Measurements from ENCODE around the gene PEX26. TPM values are rescaled to one million over a fixed set of nuclear protein-coding genes. Genes with fewer than 3 reads are reported as not detected.
"Not testable (repeated sequence)": the region's sequence is repeated elsewhere in the genome, so short reads cannot be mapped to it uniquely, and the experiment has no call there.

PEX26 gene
- total RNA-seq, 1 donor from 2014 or later, result 20.5 TPM

GRCh38 chr22:18067548-18068341 is 10.0 kb upstream of the PEX26 start:
- intact Hi-C loops (cut with micrococcal nuclease), result no loop called here
- Histone ChIP-seq H3K36me3 (no peaks in the 10 kb centered on the region), H3K4me3 (peak overlapping the region; percentile 45), H3K4me1 (peaks cover 22% of the 10 kb centered on the region), H3K27ac (replicated peaks) (peak overlapping the region; percentile 86), H3K27me3 (ENCODE audit: low read depth) (peaks cover 6% of the 10 kb centered on the region), H3K9me3 (replicated peaks) (no peaks in the 10 kb centered on the region)
- DNase-seq, result no peak
- no peak for TF ChIP-seq CTCF (IDR thresholded peaks at IDR 0.05; ENCODE audit: borderline replicate concordance)

- intact Hi-C loops (cut with micrococcal nuclease), result no loop called here
- TF ChIP-seq CTCF (IDR thresholded peaks at IDR 0.05; ENCODE audit: borderline replicate concordance), result no peak
- no peak for DNase-seq
- Histone ChIP-seq H3K36me3 (no peaks in the 10 kb centered on the region), H3K27ac (replicated peaks) (peak overlapping the region; percentile 86), H3K4me3 (peak overlapping the region; percentile 45), H3K9me3 (replicated peaks) (no peaks in the 10 kb centered on the region), H3K4me1 (peaks cover 22% of the 10 kb centered on the region), H3K27me3 (ENCODE audit: low read depth) (peaks cover 6% of the 10 kb centered on the region)
These were observed 9.3 kb upstream of the PEX26 start for GRCh38 chr22:18068381-18068988.

- TF ChIP-seq CTCF (IDR thresholded peaks at IDR 0.05; ENCODE audit: borderline replicate concordance), result no peak
- Histone ChIP-seq H3K9me3 (replicated peaks) (no peaks in the 10 kb centered on the region), H3K4me3 (no peak overlapping the region), H3K27ac (replicated peaks) (peak overlapping the region; percentile 86), H3K27me3 (ENCODE audit: low read depth) (peaks cover 6% of the 10 kb centered on the region), H3K36me3 (no peaks in the 10 kb centered on the region), H3K4me1 (peaks cover 22% of the 10 kb centered on the region)
- no peak for DNase-seq
- intact Hi-C loops (cut with micrococcal nuclease), result no loop called here
These were observed 8.7 kb upstream of the PEX26 start for GRCh38 chr22:18069041-18069440.

GRCh38 chr22:18070041-18070440 is 7.7 kb upstream of the PEX26 start:
- no peaks in the 10 kb centered on the region for H3K36me3 ChIP-seq
- TF ChIP-seq CTCF (IDR thresholded peaks at IDR 0.05; ENCODE audit: borderline replicate concordance), result no peak
- peaks cover 22% of the 10 kb centered on the region for H3K4me1 ChIP-seq
- no peak for DNase-seq
- intact Hi-C loops (cut with micrococcal nuclease), result no loop called here
- H3K27ac ChIP-seq (replicated peaks), result no peak overlapping the region
- H3K4me3 ChIP-seq, result no peak overlapping the region
- peaks cover 6% of the 10 kb centered on the region for H3K27me3 ChIP-seq (ENCODE audit: low read depth)
- H3K9me3 ChIP-seq (replicated peaks), result no peaks in the 10 kb centered on the region

GRCh38 chr22:18070556-18071306 is 7.1 kb upstream of the PEX26 start:
- intact Hi-C loops (cut with micrococcal nuclease), result no loop called here
- no peak for TF ChIP-seq CTCF (IDR thresholded peaks at IDR 0.05; ENCODE audit: borderline replicate concordance)

GRCh38 chr22:18071307-18071967 is 6.4 kb upstream of the PEX26 start:
- intact Hi-C loops (cut with micrococcal nuclease); DNase-seq; H3K9me3 ChIP-seq (replicated peaks); H3K4me3 ChIP-seq; H3K27ac ChIP-seq (replicated peaks); H3K36me3 ChIP-seq; H3K27me3 ChIP-seq (ENCODE audit: low read depth): not testable (repeated sequence)
- peaks cover 34% of the 10 kb centered on the region for H3K4me1 ChIP-seq

More at GRCh38 chr22:18070556-18071306, 7.1 kb upstream of the PEX26 start:
- H3K4me3 ChIP-seq, result no peak overlapping the region
- no peak overlapping the region for H3K27ac ChIP-seq (replicated peaks)
- peaks cover 27% of the 10 kb centered on the region for H3K4me1 ChIP-seq
- no peaks in the 10 kb centered on the region for H3K9me3 ChIP-seq (replicated peaks)
- no peak for DNase-seq
- H3K27me3 ChIP-seq (ENCODE audit: low read depth), result no peaks in the 10 kb centered on the region
- H3K36me3 ChIP-seq, result no peaks in the 10 kb centered on the region

Measured in left ventricle myocardium inferior (tissue), 1 donor.